Stimulated activated CD8-positive, alpha-beta memory T cell treated with anti-CD3 and anti-CD28 coated beads, Interleukin-4, amount 100 ng/mL, for 24 hours (primary cell): ENCODE data around the gene ZMYND8.
A peak's percentile ranks its signal among the peaks of the same experiment; 100 is the strongest.
"Not testable (repeated sequence)": the region's sequence is repeated elsewhere in the genome, so short reads cannot be mapped to it uniquely, and the experiment has no call there.

ENCODE experiments used
- DNase-seq: peaks from one replicate; pipeline ENCODE4 v3.0.0-alpha.2; 2020; ENCODE audit warnings: low read depth

ZMYND8 gene

GRCh38 chr20:47224300-47224791 is 132.2 kb downstream of the ZMYND8 start:
- no peak for DNase-seq

GRCh38 chr20:47223896-47224295 is 132.6 kb downstream of the ZMYND8 start:
- no peak for DNase-seq

GRCh38 chr20:47222468-47223119 is 133.9 kb downstream of the ZMYND8 start:
- no peak for DNase-seq

GRCh38 chr20:47221036-47221625 is 135.4 kb downstream of the ZMYND8 start:
- no peak for DNase-seq

- DNase-seq, result peak; percentile 35
Measured at GRCh38 chr20:47220161-47220582, 136.3 kb downstream of the ZMYND8 start.

DNA sequence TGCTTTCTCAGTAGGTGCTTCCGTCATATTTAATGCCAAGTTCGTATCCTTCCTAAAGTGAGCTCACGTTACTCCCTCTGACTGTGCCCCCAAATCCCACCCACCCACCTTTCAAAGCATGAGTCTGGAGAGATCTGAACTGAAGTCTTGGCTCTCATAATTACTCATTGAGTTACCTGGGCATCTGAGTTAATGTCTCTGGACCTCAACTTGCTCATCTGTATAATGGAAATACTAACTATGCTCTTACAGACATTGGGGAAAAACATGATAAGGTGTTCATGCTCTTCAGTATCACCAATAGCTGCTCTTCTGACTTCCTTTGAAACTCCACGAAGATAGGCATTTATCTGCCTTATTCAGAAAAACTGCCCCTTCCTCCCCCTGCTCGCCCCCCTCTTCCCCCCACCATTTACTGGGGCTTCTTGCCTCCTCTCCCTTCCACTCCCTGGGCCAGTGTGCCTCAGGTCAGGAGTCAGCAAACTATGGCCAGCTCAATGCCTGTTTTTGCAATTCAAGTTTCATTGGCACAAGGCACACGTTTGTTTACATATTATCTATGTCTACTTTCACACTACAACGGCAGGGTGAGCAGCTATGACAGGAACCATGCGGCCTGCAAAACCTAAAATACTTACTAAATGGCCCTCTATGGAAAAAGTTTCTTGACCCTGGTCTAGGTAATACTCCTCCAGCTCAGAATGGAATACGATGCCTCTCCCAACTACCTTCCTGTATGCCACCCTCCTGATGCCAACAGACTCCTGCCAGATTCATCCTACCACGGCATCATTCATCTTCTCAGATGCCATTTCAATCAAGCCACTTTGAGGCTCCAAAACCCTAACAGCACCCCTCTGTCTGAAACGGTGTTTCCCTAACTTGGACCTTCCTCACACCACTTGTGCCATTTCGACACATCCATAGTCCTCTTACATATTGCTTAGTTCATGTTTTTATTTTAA is 138.7 kb downstream of the ZMYND8 start:
- no peak for DNase-seq

DNA sequence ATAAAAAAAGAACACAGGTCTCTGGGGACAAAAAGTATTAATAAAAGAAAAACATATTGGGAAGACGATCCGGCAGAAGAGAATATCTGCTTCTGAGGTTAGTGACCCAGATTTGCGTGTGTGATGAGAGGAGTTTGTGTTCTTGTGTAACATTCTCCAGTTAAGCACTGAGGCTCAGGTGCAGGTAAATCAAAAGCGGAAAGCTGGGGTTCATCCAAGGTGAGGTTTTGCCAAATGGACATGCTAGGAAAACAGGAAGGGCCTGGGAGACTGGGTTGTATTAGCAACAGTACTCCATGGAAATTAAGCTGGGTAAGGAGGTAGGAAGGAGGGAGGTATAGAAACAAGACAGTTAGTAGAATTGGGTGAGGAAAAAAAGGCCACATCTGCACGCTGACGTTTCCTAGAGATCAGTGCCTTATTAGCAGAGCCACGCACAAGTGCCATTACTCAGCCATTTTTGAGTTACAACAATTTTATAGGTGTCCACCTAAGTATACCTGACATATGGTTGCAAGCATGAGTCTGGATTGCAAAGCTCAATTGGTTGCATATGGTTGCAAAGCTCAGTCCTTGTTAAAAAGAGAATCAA is 139.6 kb downstream of the ZMYND8 start:
- DNase-seq, result no peak

- DNase-seq, result no peak
Measured at GRCh38 chr20:47215653-47216397, 140.7 kb downstream of the ZMYND8 start.

- DNase-seq, result no peak
Measured at GRCh38 chr20:47213966-47214365, 142.5 kb downstream of the ZMYND8 start.

- no peak for DNase-seq
Measured at GRCh38 chr20:47212606-47213207, 143.8 kb downstream of the ZMYND8 start.

- DNase-seq, result no peak
Measured at GRCh38 chr20:47211036-47211435, 145.5 kb downstream of the ZMYND8 start.

- DNase-seq, result no peak
Measured at GRCh38 chr20:47210470-47210869, 146.0 kb downstream of the ZMYND8 start.

DNA sequence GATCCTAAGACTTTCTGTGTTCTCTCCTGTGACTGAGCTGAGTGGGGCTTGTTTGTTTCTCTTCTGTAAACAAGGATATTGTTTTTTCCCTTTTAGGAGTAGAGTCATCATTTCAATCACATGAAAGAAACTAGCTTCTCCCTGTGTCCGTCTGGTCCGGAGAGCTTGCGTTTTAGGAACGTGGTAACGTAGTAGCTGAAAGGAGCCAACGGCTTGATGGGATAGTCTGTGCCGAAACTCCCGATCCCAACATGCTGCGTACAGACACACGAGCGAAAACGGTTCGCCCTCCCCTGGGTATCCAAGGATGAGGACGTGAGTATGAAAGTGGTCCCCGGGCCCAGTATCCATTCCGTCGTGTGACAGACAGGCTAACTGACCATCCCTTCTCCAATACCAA is 146.5 kb downstream of the ZMYND8 start:
- no peak for DNase-seq

DNA sequence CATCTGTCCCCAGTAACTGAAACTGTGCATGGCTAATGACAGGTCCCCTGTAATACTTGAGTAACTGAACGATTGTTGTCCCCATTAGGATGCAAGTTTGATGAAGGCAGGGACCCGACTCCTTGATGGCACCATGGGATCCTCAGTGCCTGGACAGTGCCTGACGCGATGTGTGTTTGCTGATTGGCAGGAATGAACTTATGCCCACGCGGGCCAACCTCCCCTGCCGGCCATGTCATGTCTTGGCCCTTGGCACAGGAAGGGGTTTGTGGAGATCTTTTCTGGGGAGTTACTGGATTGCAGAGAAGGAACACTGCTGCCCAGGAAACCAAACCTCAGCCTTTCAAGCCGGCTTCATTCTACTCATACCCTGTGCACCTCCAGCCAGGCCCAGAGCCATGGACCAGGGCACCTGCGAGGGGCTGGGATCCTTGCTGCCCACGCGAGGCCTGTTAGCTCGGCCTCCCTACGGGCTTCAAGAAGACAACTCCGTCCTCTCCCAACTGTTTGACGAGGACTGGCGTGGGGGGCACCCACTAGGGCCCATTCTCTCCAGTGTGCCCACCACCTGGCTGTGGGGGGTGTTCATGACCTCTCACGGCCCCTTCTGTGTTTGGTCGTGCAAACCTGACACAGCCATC is 147.8 kb downstream of the ZMYND8 start:
- no peak for DNase-seq

GRCh38 chr20:47206962-47207641 is 149.4 kb downstream of the ZMYND8 start:
- DNase-seq, result no peak

GRCh38 chr20:47206552-47206951 is 149.9 kb downstream of the ZMYND8 start:
- DNase-seq, result not testable (repeated sequence)

DNA sequence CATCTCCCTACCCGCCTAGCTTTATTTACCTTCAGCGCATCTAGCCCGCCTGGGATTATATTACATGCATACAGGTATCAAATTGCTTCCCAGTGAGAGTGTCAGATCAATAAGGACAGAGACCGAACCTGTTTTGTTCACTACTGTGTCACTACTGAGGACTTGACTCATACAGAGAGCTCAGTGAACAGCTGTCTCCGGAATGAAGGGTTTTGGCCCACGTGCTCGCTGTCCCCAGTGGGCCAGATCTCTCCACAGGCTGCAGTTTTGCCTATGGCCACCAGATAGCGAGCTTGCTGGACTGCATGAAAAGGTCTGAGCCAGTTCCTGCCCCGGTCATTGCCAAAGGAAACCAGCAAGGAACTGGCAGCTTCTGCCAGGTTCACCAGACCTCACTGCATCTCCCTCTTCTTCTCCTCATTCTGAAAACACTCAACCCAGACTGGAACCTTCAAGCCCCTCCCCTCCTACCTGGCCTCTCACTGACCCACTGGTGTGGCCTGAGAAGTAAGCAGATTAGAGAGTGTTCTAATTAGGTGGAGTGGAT is 150.8 kb downstream of the ZMYND8 start:
- peak; percentile 36 for DNase-seq

DNA sequence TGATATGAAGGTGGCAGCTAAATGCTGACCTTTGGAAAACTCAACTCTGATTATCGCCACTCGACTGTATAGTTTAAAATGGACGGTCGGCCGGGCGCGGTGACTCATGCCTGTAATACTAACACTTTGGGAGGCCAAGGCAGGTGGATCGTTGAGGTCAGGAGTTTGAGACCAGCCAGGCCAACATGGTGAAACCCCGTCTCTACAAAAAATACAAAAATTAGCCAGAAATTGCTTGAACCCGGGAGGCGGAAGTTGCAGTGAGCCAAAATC is 151.7 kb downstream of the ZMYND8 start:
- not testable (repeated sequence) for DNase-seq

DNA sequence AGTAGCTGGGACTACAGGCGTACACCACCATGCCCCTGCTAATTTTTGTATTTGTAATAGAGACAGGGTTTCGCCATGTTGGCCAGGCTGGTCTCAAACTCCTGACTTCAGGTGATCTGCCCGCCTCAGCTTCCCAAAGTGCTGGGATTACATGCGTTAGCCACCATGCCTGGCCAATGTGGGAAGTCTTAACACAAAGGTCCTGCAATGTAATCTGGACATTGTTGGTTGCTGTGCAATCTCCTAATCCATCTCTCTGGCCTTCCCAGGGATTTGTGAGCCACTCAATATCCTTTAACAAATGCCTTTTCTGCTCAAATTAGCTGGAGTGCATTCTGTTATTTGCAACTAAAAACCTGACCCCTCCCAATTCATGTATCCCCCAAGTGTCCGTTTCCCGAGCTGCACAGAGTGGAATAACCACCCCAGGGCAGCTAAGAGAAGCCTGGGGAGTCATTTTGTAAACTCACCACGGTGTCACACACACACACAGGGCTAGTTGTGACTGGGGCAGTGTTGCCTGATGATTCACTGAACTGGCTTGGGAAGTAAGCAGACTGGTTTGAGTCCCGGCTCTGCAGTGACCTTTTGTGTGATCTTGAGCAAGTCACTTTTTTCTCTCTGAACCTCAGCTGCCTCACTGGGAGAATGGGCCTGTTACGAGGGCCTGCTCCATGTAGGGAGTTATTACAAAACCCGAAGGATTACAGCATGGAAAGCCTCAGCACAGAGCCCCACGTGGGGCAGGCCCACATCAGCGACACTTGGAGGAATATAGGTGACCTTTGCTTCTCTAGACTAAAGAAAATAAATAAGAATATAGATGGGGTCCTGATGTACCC is 152.3 kb downstream of the ZMYND8 start:
- no peak for DNase-seq
